Naive thymus-derived CD4-positive, alpha-beta T cell (primary cell): ENCODE results near the gene FUT3. TPM values are rescaled to one million over a fixed set of nuclear protein-coding genes. Genes with fewer than 3 reads are reported as not detected.
A peak's percentile ranks its signal among the peaks of the same experiment; 100 is the strongest.

Experiments used
- ATAC-seq: fragments of 150-1000 bp; cut with Tn5 transposase; 2 replicates; pipeline ENCODE4 v1.10.0; 2021; ENCODE audit warnings: mild to moderate bottlenecking, moderate library complexity
- CTCF ChIA-PET: fragments of 350-600 bp; sonication (Branson Sonifier 250); formaldehyde crosslinking; loops from one replicate; lab custom pipeline; 2021; ENCODE audit warnings: antibody characterized with exemption; lab: Charles Lee
- POLR2A ChIA-PET: fragments of 350-600 bp; sonication (Branson Sonifier 250); formaldehyde crosslinking; loops from one replicate; lab custom pipeline; 2021; ENCODE audit warnings: antibody characterized with exemption, inconsistent platforms; lab: Charles Lee
- DNase-seq, 9 donors: peaks; one replicate each; pipeline versions ENCODE4 v3.0.0 to v3.0.0-alpha.2; 2020 to 2022; ENCODE audit warnings: mixed read lengths in 1 of 9
- H3K27ac ChIP-seq: one replicate; pipeline ENCODE4 v1.7.0; 2013; ENCODE audit warnings: mild to moderate bottlenecking, low read depth, low read length, moderate library complexity
- H3K27me3 ChIP-seq, 2 donors: one replicate each; pipeline ENCODE4 v1.7.0; 2013; ENCODE audit warnings: low read length in 2 of 2, mild to moderate bottlenecking in 2 of 2, moderate library complexity in 2 of 2; ENCODE audit not compliant: control insufficient read depth in 2 of 2, insufficient read depth in 2 of 2
- H3K36me3 ChIP-seq, 3 experiments: 1 replicate in 2 of 3; 2 replicates in 1 of 3; pipeline ENCODE4 v1.7.0; 2013; ENCODE audit warnings: low read length in 3 of 3, mild to moderate bottlenecking in 3 of 3, moderate library complexity in 1 of 3; ENCODE audit not compliant: insufficient read depth in 3 of 3, control insufficient read depth in 2 of 3
- H3K4me1 ChIP-seq, 2 donors: one replicate each; pipeline ENCODE4 v1.7.0; 2013; ENCODE audit warnings: low read length in 2 of 2, mild to moderate bottlenecking in 2 of 2, moderate library complexity in 1 of 2; ENCODE audit not compliant: control insufficient read depth in 2 of 2, insufficient read depth in 2 of 2
- H3K4me3 ChIP-seq: 2 replicates; pipeline ENCODE4 v1.7.0; 2013; ENCODE audit warnings: mild to moderate bottlenecking, low read length
- H3K9me3 ChIP-seq, 3 experiments: 1 replicate in 2 of 3; 2 replicates in 1 of 3; pipeline ENCODE4 v1.7.0; 2013; ENCODE audit warnings: low read length in 3 of 3; ENCODE audit not compliant: control insufficient read depth in 2 of 3
- H3K27ac Mint-ChIP-seq, 9 donors: one replicate each; pipeline ENCODE4 v1.8.0; 2020 to 2022; ENCODE audit warnings: mixed read lengths in 9 of 9, mild to moderate bottlenecking in 8 of 9, moderate library complexity in 5 of 9, inconsistent platforms in 2 of 9
- H3K27me3 Mint-ChIP-seq, 5 donors: one replicate each; pipeline ENCODE4 v1.8.0; 2021 to 2022; ENCODE audit warnings: mixed read lengths in 5 of 5, mild to moderate bottlenecking in 1 of 5
- H3K36me3 Mint-ChIP-seq, 5 donors: one replicate each; pipeline ENCODE4 v1.8.0; 2020 to 2022; ENCODE audit warnings: mixed read lengths in 5 of 5, mild to moderate bottlenecking in 3 of 5, inconsistent platforms in 1 of 5
- H3K4me1 Mint-ChIP-seq, 7 donors: one replicate each; pipeline ENCODE4 v1.8.0; 2020 to 2022; ENCODE audit warnings: mixed read lengths in 7 of 7, mild to moderate bottlenecking in 3 of 7, inconsistent platforms in 1 of 7
- H3K4me3 Mint-ChIP-seq, 10 donors: one replicate each; pipeline ENCODE4 v1.8.0; 2020 to 2022; ENCODE audit warnings: mild to moderate bottlenecking in 10 of 10, mixed read lengths in 10 of 10, moderate library complexity in 6 of 10, inconsistent platforms in 2 of 10
- H3K9me3 Mint-ChIP-seq, 11 donors: one replicate each; pipeline ENCODE4 v1.8.0; 2020 to 2022; ENCODE audit warnings: mixed read lengths in 11 of 11, mild to moderate bottlenecking in 4 of 11, inconsistent platforms in 1 of 11, moderate library complexity in 1 of 11
- intact Hi-C, 2 donors: fragments of 100-400 bp; cut with micrococcal nuclease; formaldehyde crosslinking; loops; one replicate each; pipeline ENCODE4 v1.15.1; 2023
- polyA plus RNA-seq, 2 donors: library from polyadenylated mRNA; unstranded; fragments of 300-500 nt; fragmentation: Illumina TruSeq; gene quantifications; one replicate each; pipeline ENCODE4 v1.2.3, GENCODE V29; 2021
- total RNA-seq, 6 experiments: library from RNA in 5 of 6; stranded (reverse) in 5 of 6; gene quantifications; 1 replicate in 5 of 6; 2 replicates in 1 of 6; pipeline ENCODE4 v1.2.3 and lab custom pipeline; 2021 to 2026

FUT3 gene
- total and polyA plus RNA-seq, 7 experiments from 2014 or later, result 0.29 to 0.45 TPM; not detected in 5

DNA sequence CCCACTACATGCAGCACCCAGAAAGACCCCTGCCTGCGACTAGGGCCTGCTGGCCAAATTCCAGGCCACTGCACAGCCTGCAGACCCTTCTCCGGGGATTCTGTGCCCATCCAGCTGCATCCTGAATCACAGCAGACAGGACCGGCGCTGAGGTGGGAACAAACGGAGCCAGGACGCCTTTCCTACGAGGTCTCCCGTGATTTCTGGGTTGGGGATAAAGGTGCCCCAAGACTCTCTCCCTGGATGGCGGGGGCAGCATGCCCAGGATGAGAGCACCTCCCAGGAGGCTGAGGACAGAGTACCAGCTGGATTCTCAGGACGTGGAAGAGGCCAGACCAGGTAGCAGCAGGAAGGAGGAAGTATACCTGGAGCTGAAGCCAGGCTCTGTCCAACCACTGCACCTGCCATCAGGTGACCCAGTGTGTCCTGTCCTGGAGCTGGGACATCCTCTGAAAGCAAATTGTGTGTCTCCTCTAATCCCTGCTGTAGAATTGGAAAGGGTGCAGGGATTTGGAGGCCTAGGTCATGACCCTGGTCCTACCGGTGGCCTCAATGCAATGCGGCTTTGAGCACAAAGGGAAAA lies 22.5 kb upstream of the FUT3 start:
- Mint-ChIP-seq H3K27me3 (peaks cover 0 to 15% (median 0%) of the 10 kb centered on the region in 5 donors), H3K27ac (no peak overlapping the region), H3K4me3 (no peak overlapping the region), H3K9me3 (no peaks in the 10 kb centered on the region), H3K36me3 (no peaks in the 10 kb centered on the region), H3K4me1 (peaks cover 0 to 2% (median 0%) of the 10 kb centered on the region in 7 donors)
- no peak overlapping the region for H3K27ac ChIP-seq
- no peak overlapping the region for H3K4me3 ChIP-seq
- no peaks in the 10 kb centered on the region for H3K36me3 ChIP-seq
- H3K9me3 ChIP-seq, result no peaks in the 10 kb centered on the region
- ATAC-seq (no peak), DNase-seq (no peak)
- ChIA-PET CTCF (no interaction called here), POLR2A (no interaction called here)
- no peaks in the 10 kb centered on the region for H3K27me3 ChIP-seq
- no peaks in the 10 kb centered on the region for H3K4me1 ChIP-seq
- intact Hi-C loops, result no loop called here

DNA sequence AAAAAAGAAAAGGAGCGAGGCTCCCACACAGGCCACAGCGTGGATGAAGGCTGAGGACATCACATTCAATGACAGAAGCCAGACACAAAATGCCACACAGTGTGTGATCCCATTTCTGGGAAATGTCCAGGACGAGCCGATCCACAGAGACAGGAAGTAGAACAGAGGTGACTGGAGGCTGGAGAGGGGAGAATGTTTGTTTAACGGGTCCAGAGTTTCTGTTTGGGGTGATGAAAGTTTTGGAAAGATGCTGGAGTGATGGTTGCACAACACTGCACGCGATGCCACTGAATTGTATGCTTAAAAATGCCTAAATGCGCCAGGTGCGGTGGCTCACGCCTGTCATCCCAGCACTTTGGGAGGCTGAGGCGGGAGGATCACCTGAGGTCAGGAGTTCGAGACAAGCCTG lies 19.7 kb upstream of the FUT3 start:
- Histone ChIP-seq H3K27me3 (no peaks in the 10 kb centered on the region), H3K4me3 (no peak overlapping the region), H3K36me3 (no peaks in the 10 kb centered on the region), H3K4me1 (no peaks in the 10 kb centered on the region), H3K27ac (no peak overlapping the region), H3K9me3 (no peaks in the 10 kb centered on the region)
- ATAC-seq, result no peak
- Mint-ChIP-seq H3K4me3 (no peak overlapping the region), H3K27me3 (peaks cover 0 to 4% (median 0%) of the 10 kb centered on the region in 5 donors), H3K36me3 (no peaks in the 10 kb centered on the region), H3K27ac (peak overlapping the region in 1 of 9 donors; percentile 30), H3K4me1 (peaks cover 0 to 3% (median 0%) of the 10 kb centered on the region in 7 donors), H3K9me3 (no peaks in the 10 kb centered on the region)
- POLR2A ChIA-PET, result no interaction called here
- intact Hi-C loops, result no loop called here
- no peak for DNase-seq
- CTCF ChIA-PET, result no interaction called here

DNA sequence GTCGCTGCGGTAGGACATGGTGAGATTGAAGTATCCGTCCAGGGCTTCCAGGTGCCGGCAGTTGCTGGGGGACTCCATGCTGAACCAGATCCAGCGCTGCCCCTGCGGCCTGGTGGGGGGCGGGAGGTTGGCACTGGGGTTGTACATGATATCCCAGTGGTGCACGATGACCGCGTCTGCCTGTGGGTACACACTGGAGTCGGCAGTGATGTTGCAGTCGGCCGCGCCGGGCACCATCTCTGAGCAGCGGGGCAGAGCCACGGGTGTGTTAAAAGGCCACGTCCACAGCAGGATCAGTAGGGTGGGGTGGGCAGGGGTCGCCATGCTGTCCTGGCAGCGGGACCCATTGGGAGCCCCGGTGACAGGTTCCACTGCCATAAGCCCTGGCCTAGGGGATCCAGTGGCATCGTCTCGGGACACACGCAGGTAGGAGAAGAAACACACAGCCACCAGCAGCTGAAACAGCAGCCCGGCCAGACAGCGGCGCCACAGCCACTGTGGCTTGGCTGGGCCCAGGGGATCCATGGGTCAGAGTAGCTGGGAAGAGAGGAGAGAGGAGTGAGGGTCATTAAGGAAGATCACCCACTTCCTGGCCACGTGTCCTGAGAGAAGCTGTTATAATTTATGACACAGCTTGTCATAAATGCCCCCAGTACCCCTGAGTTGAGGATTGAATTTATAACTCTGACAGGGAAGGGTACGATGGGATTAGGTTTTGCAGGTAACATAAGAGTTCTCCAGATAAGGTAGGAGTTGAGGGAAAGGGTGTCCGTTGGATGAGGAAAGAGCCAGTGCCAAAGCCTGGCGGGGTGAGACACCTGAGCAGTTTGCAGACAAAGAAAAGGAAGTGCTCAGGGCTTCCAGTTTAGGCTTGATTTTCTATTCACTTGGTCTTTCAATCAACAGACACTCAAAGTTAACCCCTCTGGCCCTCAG lies 16.2 kb upstream of the FUT3 start:
- POLR2A ChIA-PET, result no interaction called here
- no peak for ATAC-seq

DNA sequence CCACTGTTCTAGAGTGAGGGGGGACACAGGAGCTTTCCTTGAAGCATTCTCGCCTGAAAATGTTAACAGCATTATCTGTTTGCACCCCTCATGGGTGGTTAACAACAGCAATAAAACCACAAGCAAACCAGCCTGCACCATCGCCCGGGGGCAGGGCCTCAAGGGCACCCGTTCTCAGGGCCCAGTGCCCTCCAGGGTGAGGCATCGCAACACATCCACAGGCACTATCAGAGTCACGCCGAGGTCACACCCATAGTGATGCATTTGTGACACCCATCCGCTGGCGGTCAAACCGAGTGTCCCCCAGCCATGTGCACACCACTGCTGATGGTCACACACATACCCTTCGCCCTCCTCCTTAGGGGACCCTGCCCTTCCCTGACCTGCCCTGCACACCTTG lies 14.5 kb upstream of the FUT3 start:
- no peak for DNase-seq
- H3K4me3 ChIP-seq, result no peak overlapping the region
- H3K27me3 Mint-ChIP-seq, result peaks cover 0 to 6% (median 0%) of the 10 kb centered on the region in 5 donors
- no peaks in the 10 kb centered on the region for H3K4me1 ChIP-seq
- intact Hi-C loops, result no loop called here
- H3K9me3 Mint-ChIP-seq, result no peaks in the 10 kb centered on the region
- ChIA-PET CTCF (no interaction called here), POLR2A (no interaction called here)
- ATAC-seq, result peak; percentile 29
- H3K9me3 ChIP-seq, result no peaks in the 10 kb centered on the region
- H3K36me3 Mint-ChIP-seq, result no peaks in the 10 kb centered on the region
- H3K27ac ChIP-seq, result no peak overlapping the region
- H3K36me3 ChIP-seq, result no peaks in the 10 kb centered on the region
- no peak overlapping the region for H3K4me3 Mint-ChIP-seq
- no peaks in the 10 kb centered on the region for H3K27me3 ChIP-seq
- H3K27ac Mint-ChIP-seq, result peak overlapping the region in 1 of 9 donors; percentile 4
- peaks cover 0 to 7% (median 0%) of the 10 kb centered on the region in 7 donors for H3K4me1 Mint-ChIP-seq

More for the DNA sequence above, 16.2 kb upstream of the FUT3 start:
- Histone ChIP-seq H3K27me3 (no peaks in the 10 kb centered on the region), H3K4me1 (no peaks in the 10 kb centered on the region), H3K9me3 (no peaks in the 10 kb centered on the region), H3K27ac (no peak overlapping the region), H3K36me3 (no peaks in the 10 kb centered on the region), H3K4me3 (no peak overlapping the region)
- Mint-ChIP-seq H3K4me3 (no peak overlapping the region), H3K27ac (peak overlapping the region in 1 of 9 donors; percentile 46), H3K36me3 (no peaks in the 10 kb centered on the region), H3K9me3 (no peaks in the 10 kb centered on the region), H3K27me3 (peaks cover 0 to 4% (median 0%) of the 10 kb centered on the region in 5 donors), H3K4me1 (peaks cover 0 to 7% (median 0%) of the 10 kb centered on the region in 7 donors)
- intact Hi-C loops, result no loop called here
- no peak for DNase-seq
- CTCF ChIA-PET, result no interaction called here

DNA sequence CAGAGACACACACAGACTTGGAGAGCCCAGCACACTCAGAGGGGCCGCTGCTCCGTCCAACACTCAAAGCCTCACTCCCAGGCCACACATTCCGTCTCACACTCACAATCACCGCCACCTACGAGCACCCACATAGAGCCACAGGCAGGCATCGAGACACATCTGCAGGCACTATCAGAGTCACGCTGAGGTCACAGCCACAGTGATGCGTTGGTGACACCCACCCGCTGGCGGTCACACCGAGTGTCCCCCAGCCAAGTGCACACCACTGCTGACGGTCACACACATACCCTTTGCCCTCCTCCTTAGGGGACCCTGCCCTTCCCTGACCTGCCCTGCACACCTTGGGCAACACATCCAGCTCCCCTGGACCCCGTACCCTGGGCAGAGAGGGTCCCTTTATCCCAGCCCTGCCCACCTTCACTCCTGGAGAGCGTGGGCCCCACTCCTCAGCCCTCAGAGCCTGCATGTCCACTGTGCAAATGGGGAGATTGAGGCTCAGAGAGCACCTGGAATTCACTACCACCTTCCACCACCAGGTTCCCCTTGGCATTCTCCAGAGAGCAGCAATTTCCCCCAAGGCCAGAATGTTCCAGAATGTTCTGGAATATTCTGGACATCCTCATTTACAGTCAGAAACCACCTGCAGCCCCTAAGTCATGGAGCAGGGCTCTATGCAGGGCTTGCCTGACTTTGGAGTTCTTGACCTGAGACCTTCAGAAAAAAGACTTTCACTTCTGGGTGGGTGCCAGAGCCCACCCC lies 13.7 kb upstream of the FUT3 start:
- DNase-seq (no peak), ATAC-seq (peak; percentile 32)
- CTCF ChIA-PET, result no interaction called here
- Histone ChIP-seq H3K4me1 (no peaks in the 10 kb centered on the region), H3K27me3 (no peaks in the 10 kb centered on the region), H3K27ac (no peak overlapping the region), H3K36me3 (no peaks in the 10 kb centered on the region), H3K4me3 (no peak overlapping the region), H3K9me3 (no peaks in the 10 kb centered on the region)
- Mint-ChIP-seq H3K4me1 (peaks cover 0 to 7% (median 0%) of the 10 kb centered on the region in 7 donors), H3K9me3 (no peaks in the 10 kb centered on the region), H3K36me3 (no peaks in the 10 kb centered on the region), H3K27me3 (peaks cover 0 to 6% (median 0%) of the 10 kb centered on the region in 5 donors), H3K4me3 (no peak overlapping the region), H3K27ac (peak overlapping the region in 2 of 9 donors; percentile 4 to 16)
- POLR2A ChIA-PET, result no interaction called here
- intact Hi-C loops, result no loop called here

DNA sequence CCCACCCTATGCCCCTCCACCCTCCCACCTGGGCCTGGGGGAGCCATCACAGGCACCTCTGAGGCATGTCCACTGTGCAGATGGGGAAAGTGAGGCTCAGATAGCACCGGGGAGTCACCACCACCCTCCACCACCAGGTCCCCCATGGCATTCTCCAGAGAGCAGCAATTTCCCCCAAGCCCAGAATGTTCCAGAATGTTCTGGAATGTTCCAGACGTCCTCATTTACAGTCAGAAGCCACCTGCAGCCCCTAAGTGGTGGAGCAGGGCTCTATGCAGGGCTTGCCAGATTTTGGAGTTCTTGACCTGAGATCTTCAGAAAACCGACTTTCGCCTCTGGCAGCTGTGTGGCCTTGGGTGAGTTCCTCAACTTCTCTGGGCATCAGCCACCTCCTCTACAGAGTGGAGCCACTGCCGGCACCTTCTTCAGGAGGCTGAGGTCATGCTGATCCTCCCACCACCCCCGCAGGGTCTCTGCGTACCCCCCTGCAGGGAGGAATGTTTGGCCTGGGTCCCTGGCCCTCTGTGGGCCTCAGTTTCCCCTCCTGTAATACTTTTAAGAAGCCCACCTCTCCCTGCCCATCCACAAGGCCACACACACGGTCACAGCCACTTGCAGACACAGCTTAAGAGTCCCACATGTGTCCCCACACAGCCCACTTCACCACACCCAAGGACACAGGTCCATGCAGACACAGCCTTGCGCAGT lies 12.9 kb upstream of the FUT3 start:
- ATAC-seq (peak; percentile 31), DNase-seq (no peak)
- intact Hi-C loops, result no loop called here
- H3K4me3 ChIP-seq, result no peak overlapping the region
- CTCF ChIA-PET, result no interaction called here
- Mint-ChIP-seq H3K4me3 (no peak overlapping the region), H3K27me3 (peaks cover 0 to 6% (median 0%) of the 10 kb centered on the region in 5 donors), H3K4me1 (peaks cover 0 to 7% (median 0%) of the 10 kb centered on the region in 7 donors), H3K36me3 (no peaks in the 10 kb centered on the region), H3K9me3 (no peaks in the 10 kb centered on the region), H3K27ac (peak overlapping the region in 1 of 9 donors; percentile 16)
- no peak overlapping the region for H3K27ac ChIP-seq
- H3K27me3 ChIP-seq, result no peaks in the 10 kb centered on the region
- H3K36me3 ChIP-seq, result no peaks in the 10 kb centered on the region
- H3K4me1 ChIP-seq, result no peaks in the 10 kb centered on the region
- POLR2A ChIA-PET, result no interaction called here
- H3K9me3 ChIP-seq, result no peaks in the 10 kb centered on the region
